ENCODE data around the gene MLN.

Gene MLN

DNA sequence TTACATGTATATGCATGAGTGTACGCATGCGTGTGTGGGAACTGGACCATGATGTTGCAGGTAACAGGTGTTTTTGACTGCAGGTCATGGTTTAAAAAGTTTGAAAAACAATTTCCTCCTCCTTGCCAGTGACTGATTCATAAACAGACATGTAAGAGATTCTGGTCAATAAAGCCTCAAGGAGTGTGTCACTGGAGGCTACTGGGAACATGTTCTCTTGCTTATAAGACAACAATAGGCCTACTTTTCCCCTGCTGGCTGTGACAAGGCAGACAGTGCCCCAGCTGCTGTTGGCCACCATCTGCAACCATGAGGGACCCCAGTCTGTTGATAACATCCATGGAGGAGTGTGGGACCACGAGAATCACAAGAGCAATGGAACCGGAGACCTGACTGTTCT, 27.6 kb downstream of the MLN start:
- no peak for DNase-seq (ENCODE audit: insufficient read length, low spot score)
- TF ChIP-seq, protein P1, sequence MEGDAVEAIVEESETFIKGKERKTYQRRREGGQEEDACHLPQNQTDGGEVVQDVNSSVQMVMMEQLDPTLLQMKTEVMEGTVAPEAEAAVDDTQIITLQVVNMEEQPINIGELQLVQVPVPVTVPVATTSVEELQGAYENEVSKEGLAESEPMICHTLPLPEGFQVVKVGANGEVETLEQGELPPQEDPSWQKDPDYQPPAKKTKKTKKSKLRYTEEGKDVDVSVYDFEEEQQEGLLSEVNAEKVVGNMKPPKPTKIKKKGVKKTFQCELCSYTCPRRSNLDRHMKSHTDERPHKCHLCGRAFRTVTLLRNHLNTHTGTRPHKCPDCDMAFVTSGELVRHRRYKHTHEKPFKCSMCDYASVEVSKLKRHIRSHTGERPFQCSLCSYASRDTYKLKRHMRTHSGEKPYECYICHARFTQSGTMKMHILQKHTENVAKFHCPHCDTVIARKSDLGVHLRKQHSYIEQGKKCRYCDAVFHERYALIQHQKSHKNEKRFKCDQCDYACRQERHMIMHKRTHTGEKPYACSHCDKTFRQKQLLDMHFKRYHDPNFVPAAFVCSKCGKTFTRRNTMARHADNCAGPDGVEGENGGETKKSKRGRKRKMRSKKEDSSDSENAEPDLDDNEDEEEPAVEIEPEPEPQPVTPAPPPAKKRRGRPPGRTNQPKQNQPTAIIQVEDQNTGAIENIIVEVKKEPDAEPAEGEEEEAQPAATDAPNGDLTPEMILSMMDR (IDR thresholded peaks at IDR 0.05; ENCODE audit: insufficient read depth, missing control alignments), result no peak
- no peak for FAIRE-seq

DNA sequence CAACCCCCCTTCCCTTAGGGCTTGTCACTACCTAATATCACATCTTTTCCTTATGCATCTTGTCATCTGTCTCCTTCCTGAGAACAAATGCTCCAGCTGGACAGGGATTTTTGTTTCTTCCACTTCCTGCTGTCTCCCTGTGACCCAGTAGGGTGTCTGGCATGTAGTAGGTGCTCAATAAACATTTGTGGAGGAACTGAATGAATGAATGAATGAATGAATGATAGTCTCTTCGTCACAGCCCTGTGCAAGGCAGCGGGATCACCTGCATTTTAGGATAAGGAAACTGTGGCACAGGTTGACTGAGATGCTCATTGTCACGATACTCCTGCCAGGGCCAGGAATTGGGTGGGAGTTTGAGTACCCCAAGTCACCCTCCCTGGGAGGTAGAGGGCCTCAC, 29.0 kb downstream of the MLN start:
- TF ChIP-seq, protein P1 (IDR thresholded peaks at IDR 0.05; ENCODE audit: insufficient read depth, missing control alignments), result no peak
- DNase-seq (ENCODE audit: insufficient read length, low spot score) (no peak), FAIRE-seq (no peak)

DNA sequence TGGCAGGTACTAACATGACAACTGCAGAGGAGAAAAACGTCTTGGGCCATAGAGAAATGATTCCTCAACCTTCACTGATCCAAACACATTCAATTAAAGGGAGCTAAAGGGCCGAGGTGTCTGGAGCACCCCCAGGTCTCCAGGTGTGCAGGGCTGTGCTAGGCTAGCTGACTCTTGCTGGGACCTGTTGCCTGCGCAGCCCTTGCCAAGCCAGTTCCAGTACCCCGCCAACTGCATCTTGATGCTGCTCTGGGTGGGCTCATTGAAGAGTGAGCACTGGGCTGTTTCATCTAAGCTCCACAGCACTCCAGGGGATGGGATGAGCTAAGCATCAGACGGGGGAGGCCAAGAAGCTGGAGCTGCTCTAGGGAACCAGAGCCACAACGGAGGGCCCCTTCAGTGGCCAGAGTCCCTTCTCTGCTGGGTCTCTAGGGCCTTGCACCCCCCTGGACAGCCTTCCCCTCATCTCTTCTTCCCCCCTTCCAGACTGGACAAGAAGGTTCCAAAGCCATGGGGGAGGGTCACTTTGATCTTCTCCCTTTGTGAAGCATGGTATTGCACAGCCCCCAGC, 30.8 kb downstream of the MLN start:
- DNase-seq (ENCODE audit: insufficient read length, low spot score), result no peak
- TF ChIP-seq, protein P1 (IDR thresholded peaks at IDR 0.05; ENCODE audit: insufficient read depth, missing control alignments), result no peak
- FAIRE-seq, result no peak

DNA sequence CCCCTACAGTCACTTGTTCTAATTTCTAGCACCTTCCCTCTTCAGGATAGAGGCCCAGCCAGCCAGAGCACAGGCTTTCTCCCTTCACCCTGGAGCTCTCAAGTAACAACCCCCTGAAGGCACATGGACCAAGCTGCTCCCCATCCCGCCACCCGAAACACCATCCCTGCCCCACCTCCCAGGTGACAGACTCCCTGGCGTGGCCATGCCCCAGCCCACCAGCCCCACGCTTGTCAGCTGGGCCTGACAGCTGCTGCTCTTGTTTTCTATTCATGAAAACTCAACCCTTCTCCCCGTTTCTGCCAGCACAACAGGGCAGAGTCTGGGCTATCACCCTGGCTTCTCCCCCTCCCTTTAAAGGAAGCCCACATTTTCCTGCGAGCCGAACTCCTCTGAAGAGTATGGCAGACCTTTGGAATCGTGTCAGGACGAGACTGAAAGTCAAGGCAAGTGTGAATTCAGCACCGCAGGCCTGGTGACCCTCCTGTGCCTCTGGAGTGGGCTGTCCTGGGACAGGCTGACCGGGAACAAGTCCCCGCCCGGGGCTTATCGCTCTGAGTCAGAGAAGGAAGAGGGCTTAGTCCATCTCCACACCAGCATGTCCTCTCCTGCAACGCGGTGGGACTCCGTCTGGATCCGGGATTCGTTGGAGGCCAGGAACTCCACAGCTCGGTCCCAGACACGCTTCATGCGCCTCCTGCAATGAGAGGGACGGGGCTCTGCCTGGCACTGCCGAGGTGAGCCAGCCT, 31.5 kb downstream of the MLN start:
- no peak for FAIRE-seq
- no peak for DNase-seq (ENCODE audit: insufficient read length, low spot score)
- TF ChIP-seq, protein P1 (IDR thresholded peaks at IDR 0.05; ENCODE audit: insufficient read depth, missing control alignments), result no peak

DNA sequence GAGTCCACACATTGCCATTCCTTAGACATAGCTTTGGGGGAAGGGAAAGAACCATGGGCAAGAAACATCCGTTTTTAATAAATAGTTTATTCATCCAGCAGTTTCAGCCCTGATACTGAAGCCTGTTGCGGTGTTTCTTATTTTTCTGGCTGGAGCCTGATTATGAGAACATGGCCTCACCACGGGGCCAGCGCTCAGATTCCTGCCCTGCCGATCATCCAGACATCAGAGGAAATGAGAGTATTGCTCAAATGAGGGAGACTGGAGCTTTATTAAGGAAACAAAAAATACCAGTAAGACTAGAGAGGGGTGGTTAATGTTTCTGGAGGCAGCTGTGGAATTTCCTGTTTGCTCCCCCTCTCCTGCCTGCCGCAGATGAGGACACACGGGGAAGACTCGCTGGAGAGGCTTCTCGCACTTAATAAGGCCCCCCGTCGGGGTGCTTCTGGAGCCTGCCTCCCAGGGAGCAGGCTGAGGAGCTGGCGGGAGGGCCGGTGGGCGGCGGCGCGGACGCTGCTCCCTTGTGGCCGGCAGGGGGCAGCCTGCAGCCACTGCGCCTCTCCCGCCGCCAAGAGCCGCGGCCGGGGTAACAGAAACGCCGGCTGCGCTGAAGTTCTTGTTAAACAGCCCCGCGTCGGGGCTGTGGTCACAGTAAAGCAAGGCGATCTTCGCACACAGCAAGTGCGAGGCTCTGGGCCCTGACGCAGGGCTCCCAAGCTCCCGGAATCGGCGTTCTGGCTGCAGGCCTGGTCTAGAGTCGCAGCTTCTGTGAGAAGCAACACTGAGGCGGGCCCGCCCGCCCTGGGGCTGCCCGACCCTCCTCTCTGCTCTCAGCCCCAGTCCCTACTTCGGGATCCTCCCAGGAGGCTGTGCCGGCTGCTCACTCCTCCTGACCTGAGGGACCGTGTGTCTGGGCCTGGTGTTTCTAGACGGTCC, 32.4 kb downstream of the MLN start:
- TF ChIP-seq, protein P1 (IDR thresholded peaks at IDR 0.05; ENCODE audit: insufficient read depth, missing control alignments), result peak; percentile 74
- FAIRE-seq, result no peak
- DNase-seq (ENCODE audit: insufficient read length, low spot score), result peak; percentile 65

DNA sequence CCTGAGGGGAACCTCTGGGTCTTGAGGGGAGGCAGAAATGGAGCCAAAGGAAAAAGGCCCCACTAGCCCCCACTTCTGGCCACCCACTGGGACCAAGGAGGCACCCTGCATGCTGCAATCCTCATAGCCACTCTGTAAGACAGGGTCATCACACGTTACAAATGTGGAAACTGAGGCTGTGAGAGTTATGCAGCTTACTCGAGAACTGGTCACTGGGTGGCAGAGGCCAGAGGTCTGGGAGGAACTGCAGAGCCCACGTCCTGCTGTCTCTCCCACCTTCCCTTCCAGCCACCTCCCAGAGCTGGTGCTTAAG, 33.0 kb downstream of the MLN start:
- DNase-seq (ENCODE audit: insufficient read length, low spot score) (no peak), FAIRE-seq (no peak)
- TF ChIP-seq, protein P1 (IDR thresholded peaks at IDR 0.05; ENCODE audit: insufficient read depth, missing control alignments), result no peak
